ENCODE measurements around the gene NRG3.

Gene NRG3

GRCh38 chr10:82236084-82236731, 361.2 kb downstream of the NRG3 start:
- no peak overlapping the region for H3K4me3 ChIP-seq (ENCODE audit: low read depth, low read length)
- no peak for TF ChIP-seq CTCF (IDR thresholded peaks at IDR 0.05; ENCODE audit: insufficient read depth, low read depth, low read length, missing control alignments)
- no peak for DNase-seq (ENCODE audit: low read depth)

GRCh38 chr10:82238291-82238690, 363.3 kb downstream of the NRG3 start:
- no peak for TF ChIP-seq CTCF (IDR thresholded peaks at IDR 0.05; ENCODE audit: insufficient read depth, low read depth, low read length, missing control alignments)
- no peak for DNase-seq (ENCODE audit: low read depth)
- no peak overlapping the region for H3K4me3 ChIP-seq (ENCODE audit: low read depth, low read length)

- TF ChIP-seq CTCF (IDR thresholded peaks at IDR 0.05; ENCODE audit: insufficient read depth, low read depth, low read length, missing control alignments), result no peak
- no peak overlapping the region for H3K4me3 ChIP-seq (ENCODE audit: low read depth, low read length)
- DNase-seq (ENCODE audit: low read depth), result no peak
Measured at GRCh38 chr10:82240408-82240807, 365.4 kb downstream of the NRG3 start.

- DNase-seq (ENCODE audit: low read depth), result no peak
- no peak overlapping the region for H3K4me3 ChIP-seq (ENCODE audit: low read depth, low read length)
- no peak for TF ChIP-seq CTCF (IDR thresholded peaks at IDR 0.05; ENCODE audit: insufficient read depth, low read depth, low read length, missing control alignments)
Measured at GRCh38 chr10:82242778-82243177, 367.8 kb downstream of the NRG3 start.

- no peak for DNase-seq (ENCODE audit: low read depth)
- no peak for TF ChIP-seq CTCF (IDR thresholded peaks at IDR 0.05; ENCODE audit: insufficient read depth, low read depth, low read length, missing control alignments)
- no peak overlapping the region for H3K4me3 ChIP-seq (ENCODE audit: low read depth, low read length)
Measured at GRCh38 chr10:82245157-82245556, 370.2 kb downstream of the NRG3 start.

- TF ChIP-seq CTCF (IDR thresholded peaks at IDR 0.05; ENCODE audit: insufficient read depth, low read depth, low read length, missing control alignments), result no peak
- H3K4me3 ChIP-seq (ENCODE audit: low read depth, low read length), result no peak overlapping the region
- DNase-seq (ENCODE audit: low read depth), result no peak
Measured at GRCh38 chr10:82245906-82246560, 371.0 kb downstream of the NRG3 start.

- H3K4me3 ChIP-seq (ENCODE audit: low read depth, low read length), result no peak overlapping the region
- DNase-seq (ENCODE audit: low read depth), result no peak
- TF ChIP-seq CTCF (IDR thresholded peaks at IDR 0.05; ENCODE audit: insufficient read depth, low read depth, low read length, missing control alignments), result no peak
Measured at GRCh38 chr10:82249141-82249540, 374.1 kb downstream of the NRG3 start.

Data from GM12865 (cell line).